SK-N-SH treated with all-trans-retinoic acid at 6 μM for 48 hours (cell line): ENCODE data around the gene FBXO42.

ENCODE experiments used
- ATAC-seq: fragments of 200-7000 bp; cut with Tn5 transposase; 3 replicates; pipeline ENCODE4 v1.9.1; 2020; ENCODE audit warnings: mild to moderate bottlenecking, moderate library complexity
- ARNTL ChIP-seq: fragments of 450-650 bp; formaldehyde crosslinking; IDR thresholded peaks from 2 replicates; pipeline ENCODE4 v1.5.0; 2020; ENCODE audit warnings: low read depth, mild to moderate bottlenecking, moderate library complexity, borderline replicate concordance
- BACH2 ChIP-seq: fragments of 250-450 bp; sonication (Bioruptor Pico); IDR thresholded peaks from 2 replicates; pipeline ENCODE4 v1.9.0; 2021; ENCODE audit warnings: mild to moderate bottlenecking, borderline replicate concordance
- CREB5 ChIP-seq: fragments of 250-450 bp; sonication (Bioruptor Pico); IDR thresholded peaks from 2 replicates; pipeline ENCODE4 v1.5.1; 2020; ENCODE audit warnings: low read depth, mild to moderate bottlenecking, moderate library complexity
- ESRRG ChIP-seq: fragments of 250-450 bp; sonication (Bioruptor Pico); IDR thresholded peaks from 2 replicates; pipeline ENCODE4 v1.6.1; 2021; ENCODE audit warnings: mild to moderate bottlenecking
- GLIS3 ChIP-seq: fragments of 250-450 bp; sonication (Bioruptor Pico); IDR thresholded peaks from 2 replicates; pipeline ENCODE4 v1.5.0; 2020; ENCODE audit warnings: mild to moderate bottlenecking, moderate library complexity
- ISL1 ChIP-seq: fragments of 250-450 bp; sonication (Bioruptor Pico); IDR thresholded peaks from 2 replicates; pipeline ENCODE4 v2.1.2; 2022; ENCODE audit warnings: mild to moderate bottlenecking, moderate library complexity
- PATZ1 ChIP-seq: fragments of 250-450 bp; sonication (Bioruptor Pico); IDR thresholded peaks from 2 replicates; pipeline ENCODE4 v1.8.0; 2020; ENCODE audit warnings: mild to moderate bottlenecking, moderate library complexity, borderline replicate concordance
- TOX ChIP-seq: fragments of 250-450 bp; sonication (Bioruptor Pico); IDR thresholded peaks from 2 replicates; pipeline ENCODE4 v1.8.0; 2021; ENCODE audit warnings: mild to moderate bottlenecking, moderate library complexity, borderline replicate concordance
- ZC3H10 ChIP-seq: fragments of 250-450 bp; sonication (Bioruptor Pico); IDR thresholded peaks from 2 replicates; pipeline ENCODE4 v1.5.1; 2021; ENCODE audit warnings: mild to moderate bottlenecking, moderate library complexity
- ZFP3 ChIP-seq: fragments of 250-450 bp; sonication (Bioruptor Pico); IDR thresholded peaks from 2 replicates; pipeline ENCODE4 v1.5.0; 2020; ENCODE audit warnings: mild to moderate bottlenecking, moderate library complexity
- ZNF8 ChIP-seq: fragments of 450-650 bp; formaldehyde crosslinking; IDR thresholded peaks from 2 replicates; pipeline ENCODE4 v1.5.0; 2020; ENCODE audit warnings: mild to moderate bottlenecking, moderate library complexity
- TF ChIP-seq, protein P1 (sequence below): fragments of 250-450 bp; sonication (Bioruptor Pico); IDR thresholded peaks from 2 replicates; pipeline ENCODE4 v1.8.0; 2021; ENCODE audit warnings: low read depth, mild to moderate bottlenecking, moderate library complexity, borderline replicate concordance
- TF ChIP-seq, protein P2 (sequence below): fragments of 250-450 bp; sonication (Bioruptor Pico); IDR thresholded peaks from 2 replicates; pipeline ENCODE4 v1.5.1; 2021; ENCODE audit warnings: mild to moderate bottlenecking, moderate library complexity
- TF ChIP-seq, protein P3 (sequence below): fragments of 250-450 bp; sonication (Bioruptor Pico); IDR thresholded peaks from 2 replicates; pipeline ENCODE4 v1.5.0; 2020; ENCODE audit warnings: mild to moderate bottlenecking, moderate library complexity

Gene FBXO42

DNA sequence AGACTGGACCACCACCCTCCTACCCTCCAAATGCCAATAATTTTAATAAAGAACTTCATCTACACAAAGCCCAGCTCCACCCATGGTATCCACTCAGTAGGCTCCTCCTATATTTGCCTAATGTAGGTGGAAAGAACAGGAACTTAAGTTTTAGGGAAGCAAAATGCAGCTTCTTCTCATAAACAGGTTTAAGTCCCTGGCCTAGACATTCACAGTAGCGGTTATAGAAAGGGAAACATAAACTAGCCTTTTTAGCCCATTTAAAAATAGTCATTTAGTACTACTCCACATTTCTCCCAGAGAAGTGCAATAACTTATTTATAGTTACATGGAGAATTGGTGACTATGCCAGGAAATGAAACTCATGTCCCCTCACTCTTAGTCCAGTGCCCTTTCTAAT, 58.7 kb downstream of the FBXO42 start:
- no peak for ATAC-seq
- TF ChIP-seq PATZ1 (CRISPR knock-in tag): no peak

- TF ChIP-seq GLIS3 (CRISPR knock-in tag): no peak
- no peak for TF ChIP-seq ZC3H10 (CRISPR knock-in tag)
- no peak for TF ChIP-seq ARNTL
- no peak for TF ChIP-seq ESRRG (CRISPR knock-in tag)
- no peak for TF ChIP-seq ZFP3
- no peak for TF ChIP-seq CREB5
- no peak for TF ChIP-seq ZNF8 (CRISPR knock-in tag)
- TF ChIP-seq, protein P1, sequence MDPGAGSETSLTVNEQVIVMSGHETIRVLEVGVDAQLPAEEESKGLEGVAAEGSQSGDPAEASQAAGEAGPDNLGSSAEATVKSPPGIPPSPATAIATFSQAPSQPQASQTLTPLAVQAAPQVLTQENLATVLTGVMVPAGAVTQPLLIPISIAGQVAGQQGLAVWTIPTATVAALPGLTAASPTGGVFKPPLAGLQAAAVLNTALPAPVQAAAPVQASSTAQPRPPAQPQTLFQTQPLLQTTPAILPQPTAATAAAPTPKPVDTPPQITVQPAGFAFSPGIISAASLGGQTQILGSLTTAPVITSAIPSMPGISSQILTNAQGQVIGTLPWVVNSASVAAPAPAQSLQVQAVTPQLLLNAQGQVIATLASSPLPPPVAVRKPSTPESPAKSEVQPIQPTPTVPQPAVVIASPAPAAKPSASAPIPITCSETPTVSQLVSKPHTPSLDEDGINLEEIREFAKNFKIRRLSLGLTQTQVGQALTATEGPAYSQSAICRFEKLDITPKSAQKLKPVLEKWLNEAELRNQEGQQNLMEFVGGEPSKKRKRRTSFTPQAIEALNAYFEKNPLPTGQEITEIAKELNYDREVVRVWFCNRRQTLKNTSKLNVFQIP (CRISPR knock-in tag): no peak
These were observed 59.5 kb downstream of the FBXO42 start for GRCh38 chr1:16292739-16293138.

GRCh38 chr1:16289959-16290358, 62.3 kb downstream of the FBXO42 start:
- TF ChIP-seq, protein P2, sequence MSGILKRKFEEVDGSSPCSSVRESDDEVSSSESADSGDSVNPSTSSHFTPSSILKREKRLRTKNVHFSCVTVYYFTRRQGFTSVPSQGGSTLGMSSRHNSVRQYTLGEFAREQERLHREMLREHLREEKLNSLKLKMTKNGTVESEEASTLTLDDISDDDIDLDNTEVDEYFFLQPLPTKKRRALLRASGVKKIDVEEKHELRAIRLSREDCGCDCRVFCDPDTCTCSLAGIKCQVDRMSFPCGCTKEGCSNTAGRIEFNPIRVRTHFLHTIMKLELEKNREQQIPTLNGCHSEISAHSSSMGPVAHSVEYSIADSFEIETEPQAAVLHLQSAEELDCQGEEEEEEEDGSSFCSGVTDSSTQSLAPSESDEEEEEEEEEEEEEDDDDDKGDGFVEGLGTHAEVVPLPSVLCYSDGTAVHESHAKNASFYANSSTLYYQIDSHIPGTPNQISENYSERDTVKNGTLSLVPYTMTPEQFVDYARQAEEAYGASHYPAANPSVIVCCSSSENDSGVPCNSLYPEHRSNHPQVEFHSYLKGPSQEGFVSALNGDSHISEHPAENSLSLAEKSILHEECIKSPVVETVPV (CRISPR knock-in tag): no peak
- TF ChIP-seq BACH2 (no peak), GLIS3 (CRISPR knock-in tag) (no peak), ZNF8 (CRISPR knock-in tag) (no peak)
- no peak for ATAC-seq

More at GRCh38 chr1:16292739-16293138, 59.5 kb downstream of the FBXO42 start:
- ATAC-seq: no peak

DNA sequence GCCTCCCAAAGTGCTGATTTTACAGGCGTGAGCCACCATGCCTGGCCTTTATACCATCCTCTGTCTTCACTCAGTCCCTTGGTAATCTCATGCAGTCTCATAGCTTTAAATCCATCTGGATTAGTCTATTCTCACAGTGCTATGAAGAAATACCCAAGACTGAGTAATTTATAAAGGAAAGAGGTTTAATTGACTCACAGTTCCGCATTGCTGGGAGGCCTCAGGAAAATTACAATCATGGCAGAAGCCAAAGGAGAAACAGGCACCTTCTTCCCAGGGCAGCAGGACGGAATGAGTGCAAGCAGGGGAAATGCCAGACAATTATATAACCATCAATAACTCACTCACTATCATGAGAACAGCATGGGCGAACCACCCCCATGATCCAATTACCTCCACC, 66.2 kb downstream of the FBXO42 start:
- ATAC-seq: no peak
- TF ChIP-seq, protein P3, sequence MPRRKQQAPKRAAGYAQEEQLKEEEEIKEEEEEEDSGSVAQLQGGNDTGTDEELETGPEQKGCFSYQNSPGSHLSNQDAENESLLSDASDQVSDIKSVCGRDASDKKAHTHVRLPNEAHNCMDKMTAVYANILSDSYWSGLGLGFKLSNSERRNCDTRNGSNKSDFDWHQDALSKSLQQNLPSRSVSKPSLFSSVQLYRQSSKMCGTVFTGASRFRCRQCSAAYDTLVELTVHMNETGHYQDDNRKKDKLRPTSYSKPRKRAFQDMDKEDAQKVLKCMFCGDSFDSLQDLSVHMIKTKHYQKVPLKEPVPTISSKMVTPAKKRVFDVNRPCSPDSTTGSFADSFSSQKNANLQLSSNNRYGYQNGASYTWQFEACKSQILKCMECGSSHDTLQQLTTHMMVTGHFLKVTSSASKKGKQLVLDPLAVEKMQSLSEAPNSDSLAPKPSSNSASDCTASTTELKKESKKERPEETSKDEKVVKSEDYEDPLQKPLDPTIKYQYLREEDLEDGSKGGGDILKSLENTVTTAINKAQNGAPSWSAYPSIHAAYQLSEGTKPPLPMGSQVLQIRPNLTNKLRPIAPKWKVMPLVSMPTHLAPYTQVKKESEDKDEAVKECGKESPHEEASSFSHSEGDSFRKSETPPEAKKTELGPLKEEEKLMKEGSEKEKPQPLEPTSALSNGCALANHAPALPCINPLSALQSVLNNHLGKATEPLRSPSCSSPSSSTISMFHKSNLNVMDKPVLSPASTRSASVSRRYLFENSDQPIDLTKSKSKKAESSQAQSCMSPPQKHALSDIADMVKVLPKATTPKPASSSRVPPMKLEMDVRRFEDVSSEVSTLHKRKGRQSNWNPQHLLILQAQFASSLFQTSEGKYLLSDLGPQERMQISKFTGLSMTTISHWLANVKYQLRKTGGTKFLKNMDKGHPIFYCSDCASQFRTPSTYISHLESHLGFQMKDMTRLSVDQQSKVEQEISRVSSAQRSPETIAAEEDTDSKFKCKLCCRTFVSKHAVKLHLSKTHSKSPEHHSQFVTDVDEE (CRISPR knock-in tag): no peak
- TF ChIP-seq PATZ1 (CRISPR knock-in tag): no peak
- no peak for TF ChIP-seq ZNF8 (CRISPR knock-in tag)
- TF ChIP-seq ISL1 (CRISPR knock-in tag): no peak

DNA sequence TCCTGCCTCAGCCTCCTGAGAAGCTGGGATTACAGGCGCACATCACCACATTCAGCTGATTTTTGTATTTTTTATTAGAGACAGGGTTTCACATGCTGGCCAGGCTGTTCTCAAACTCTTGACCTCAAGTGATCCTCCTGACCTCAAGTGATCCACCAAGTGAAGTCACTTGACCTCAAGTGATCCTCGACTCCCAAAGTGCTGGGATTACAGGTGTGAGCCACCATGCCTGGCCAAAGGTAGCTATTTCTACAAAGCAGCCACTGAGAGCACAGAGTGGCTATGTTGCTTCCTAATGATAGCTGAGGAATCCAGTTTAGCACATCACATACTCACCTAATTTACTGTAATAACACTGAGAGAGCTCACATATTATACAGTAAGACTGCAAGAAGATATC, 70.5 kb downstream of the FBXO42 start:
- ATAC-seq: no peak

More for the DNA sequence above, 70.5 kb downstream of the FBXO42 start:
- TF ChIP-seq ZNF8 (CRISPR knock-in tag) (no peak), PATZ1 (CRISPR knock-in tag) (no peak), TOX (CRISPR knock-in tag) (no peak), CREB5 (no peak)
- TF ChIP-seq, protein P1 (CRISPR knock-in tag): no peak
- TF ChIP-seq, all 23 proteins: peak for 0
